Myocyte (in vitro differentiated cells): ENCODE data around the gene AGBL1. TPM values are rescaled to one million over a fixed set of nuclear protein-coding genes. Genes with fewer than 3 reads are reported as not detected.
"Not testable (repeated sequence)": the region's sequence is repeated elsewhere in the genome, so short reads cannot be mapped to it uniquely, and the experiment has no call there.

Source experiments
- DNase-seq: peaks from one replicate; pipeline ENCODE4 v3.0.0-alpha.2; 2012; ENCODE audit warnings: low read depth
- total RNA-seq: library from RNA; depleted of rRNA; stranded (reverse); fragments of >200 nt; gene quantifications from 2 replicates; pipeline ENCODE4 v1.2.3, GENCODE V29; 2014

The AGBL1 gene
- total RNA-seq, 1 donor from 2014 or later: 3.3 TPM

DNA sequence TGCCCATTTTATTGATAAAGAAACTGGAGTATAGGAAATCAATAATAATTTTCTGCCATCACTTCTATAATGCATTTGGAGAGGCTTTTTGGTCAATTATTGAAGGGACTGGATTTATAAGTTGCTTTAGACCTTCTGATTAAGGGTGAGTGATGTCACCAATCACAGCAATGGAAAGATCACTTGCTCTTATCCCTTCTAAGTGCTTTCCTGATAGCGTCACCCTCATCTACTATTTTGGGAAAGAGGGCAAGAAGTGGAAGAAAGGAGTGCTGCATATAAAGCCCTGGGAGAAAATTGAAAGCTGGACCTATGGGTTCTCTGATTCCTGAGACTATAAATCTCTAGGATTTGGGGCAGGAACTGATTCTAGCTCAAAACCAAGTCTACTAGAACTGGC, 771.3 kb downstream of the AGBL1 start:
- DNase-seq: no peak

GRCh38 chr15:86852741-86853140, 773.1 kb downstream of the AGBL1 start:
- DNase-seq: peak; percentile 18

DNA sequence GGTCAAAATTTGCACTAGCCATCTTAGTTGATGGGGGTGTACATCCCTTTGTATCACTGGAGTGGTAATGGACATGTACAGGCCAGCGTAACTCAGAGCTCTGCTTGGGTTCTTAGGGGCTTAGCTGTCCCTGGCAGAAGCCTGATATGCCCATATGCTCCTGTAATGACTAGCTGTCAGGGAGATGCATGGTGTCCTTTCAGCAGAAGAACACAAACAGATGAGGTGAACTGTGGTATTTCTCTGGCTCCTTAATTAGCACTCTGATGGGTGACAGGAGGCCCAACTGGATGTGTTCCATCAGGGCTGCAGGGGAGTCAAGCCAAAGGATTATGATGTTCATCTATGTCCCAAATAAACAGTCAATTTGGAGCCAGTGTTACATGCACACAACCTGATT, 774.5 kb downstream of the AGBL1 start:
- DNase-seq: no peak

- DNase-seq: peak; percentile 51
These were observed 775.9 kb downstream of the AGBL1 start for GRCh38 chr15:86855307-86856291.

DNA sequence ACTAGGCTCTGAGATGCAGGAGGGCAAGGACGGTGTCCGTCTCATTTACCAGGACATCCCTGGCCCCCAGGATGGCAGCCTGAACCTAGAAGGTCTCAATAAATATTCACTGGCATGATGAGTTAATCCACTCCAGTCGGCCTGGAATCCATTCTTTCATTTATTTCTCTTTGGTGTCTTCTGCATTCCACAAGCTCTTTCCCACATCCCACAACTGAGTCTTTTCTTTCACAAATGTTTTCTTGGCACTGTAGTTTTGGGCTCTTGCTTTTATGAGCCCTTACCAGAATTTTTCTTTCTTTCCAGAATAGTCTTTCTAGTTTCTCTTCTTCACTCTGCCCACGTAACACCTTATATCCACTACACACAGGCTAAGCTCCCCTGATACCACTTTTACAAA, 778.0 kb downstream of the AGBL1 start:
- DNase-seq: peak; percentile 34

GRCh38 chr15:86863226-86863915, 783.7 kb downstream of the AGBL1 start:
- peak; percentile 95 for DNase-seq

DNA sequence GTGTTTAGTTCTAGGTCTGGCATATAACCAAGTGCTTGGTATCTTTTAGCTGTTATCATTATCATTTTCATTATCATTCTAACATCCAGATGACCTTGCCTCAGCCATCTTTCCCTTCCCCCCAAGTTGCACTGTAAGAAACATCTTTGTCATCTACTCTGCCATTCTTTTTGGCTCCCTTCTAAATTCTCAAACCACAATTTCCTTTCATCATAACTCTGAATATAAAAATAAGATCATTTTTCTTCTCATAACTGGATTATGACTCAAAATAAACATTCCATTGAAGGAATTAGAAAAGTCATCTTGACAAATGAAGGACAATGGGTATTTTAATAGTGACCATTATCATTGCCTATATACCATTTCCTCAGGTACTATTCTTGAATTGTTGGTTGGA, 786.2 kb downstream of the AGBL1 start:
- peak; percentile 40 for DNase-seq

GRCh38 chr15:86870846-86871245, 791.2 kb downstream of the AGBL1 start:
- no peak for DNase-seq

- no peak for DNase-seq
These were observed 792.3 kb downstream of the AGBL1 start for GRCh38 chr15:86871964-86872363.

- DNase-seq: no peak
These were observed 793.1 kb downstream of the AGBL1 start for GRCh38 chr15:86872782-86873181.

GRCh38 chr15:86875067-86875466, 795.4 kb downstream of the AGBL1 start:
- DNase-seq: no peak

DNA sequence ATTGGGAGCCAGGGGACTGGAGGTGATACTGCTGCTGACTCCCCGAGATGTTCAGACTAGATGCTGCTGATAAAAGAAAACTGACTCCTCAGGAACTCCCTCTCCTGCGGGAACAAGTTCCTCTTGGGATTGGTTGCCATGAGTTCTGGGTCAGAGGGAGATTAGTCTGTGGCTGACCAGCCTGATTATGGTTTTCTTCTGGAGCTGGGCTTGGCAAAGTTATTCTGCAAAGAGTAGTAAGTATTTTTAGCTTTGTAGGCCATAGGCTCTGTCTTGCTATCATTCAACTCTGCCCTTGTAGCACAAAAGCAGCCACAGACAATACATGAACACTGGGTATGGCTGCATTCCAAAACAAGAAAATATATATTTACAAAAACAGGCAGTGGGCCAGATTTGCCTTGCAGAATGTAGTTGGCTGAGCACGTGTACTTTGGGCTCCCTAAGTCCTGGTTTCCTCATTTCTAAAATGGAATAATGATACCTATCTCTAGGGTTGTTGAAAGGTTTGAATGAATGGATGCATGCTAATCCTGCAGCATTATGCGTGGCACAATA, 796.8 kb downstream of the AGBL1 start:
- peak; percentile 91 for DNase-seq

DNA sequence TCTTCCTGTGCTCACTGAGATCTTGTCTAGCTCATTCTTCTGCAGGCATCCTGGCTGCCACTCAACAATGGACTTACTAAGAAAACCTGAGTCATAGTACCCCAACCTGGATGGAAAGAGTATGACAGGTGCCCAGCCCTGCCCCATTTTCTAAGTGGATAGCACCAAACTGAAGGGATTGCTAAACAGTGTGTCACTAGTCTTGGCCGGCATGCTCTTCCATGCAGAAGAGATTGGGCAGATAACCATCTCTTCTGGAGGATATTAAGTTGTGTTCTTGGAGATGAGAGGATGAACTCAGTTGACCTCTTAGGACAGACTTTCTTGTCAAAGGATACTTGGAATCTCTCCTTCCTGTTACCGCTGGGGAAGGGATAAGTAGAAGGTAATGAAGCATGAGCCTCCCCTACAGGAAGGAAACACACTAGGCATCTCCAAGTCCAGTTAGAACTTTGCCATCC, 797.5 kb downstream of the AGBL1 start:
- DNase-seq: peak; percentile 32

GRCh38 chr15:86878844-86879243, 799.2 kb downstream of the AGBL1 start:
- not testable (repeated sequence) for DNase-seq

DNA sequence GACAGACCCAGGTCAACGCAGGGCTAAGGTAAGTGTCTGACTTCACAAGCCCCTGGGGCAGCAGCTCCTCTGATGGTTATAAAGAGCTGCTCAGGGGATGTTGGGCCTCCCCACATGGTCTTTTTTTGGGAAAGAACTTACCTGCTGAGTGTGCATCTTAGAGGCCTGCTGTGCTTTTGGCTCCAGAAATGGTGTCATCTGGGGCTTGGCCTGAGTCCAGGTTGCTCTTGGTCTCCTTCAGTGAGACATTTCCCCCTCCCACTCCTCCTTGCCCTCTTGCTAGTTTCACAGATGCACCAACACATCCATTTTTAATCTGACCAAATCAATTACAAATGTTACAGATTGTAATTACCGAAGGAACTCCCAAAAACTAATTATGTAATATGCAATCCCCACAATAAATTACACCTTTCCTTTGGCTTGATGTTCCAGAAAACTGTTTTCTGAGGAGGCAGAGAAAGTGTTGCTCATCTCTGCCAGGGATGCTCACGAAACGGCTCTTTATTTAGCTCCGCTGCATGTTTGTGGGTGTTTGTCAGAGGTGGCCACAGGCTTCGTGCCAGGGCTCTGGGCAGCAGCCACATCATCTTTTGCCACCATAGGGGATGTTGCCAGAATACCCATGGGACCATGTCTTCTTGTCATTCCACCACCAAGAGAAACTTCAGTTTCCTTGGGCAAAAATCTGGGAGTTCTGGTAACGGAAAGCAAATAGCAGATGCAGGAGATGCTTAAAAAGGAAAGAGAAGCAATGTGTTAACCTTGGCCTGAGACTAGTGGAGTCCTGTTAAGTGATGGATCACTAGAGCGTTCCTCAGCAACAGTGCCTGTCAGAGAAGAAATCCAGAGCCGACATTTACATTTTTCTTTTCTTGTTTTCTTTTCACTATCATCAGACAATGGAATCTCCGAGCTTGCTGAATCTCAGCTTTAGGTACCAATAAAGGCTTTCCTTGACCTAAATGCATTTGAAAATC, 799.9 kb downstream of the AGBL1 start:
- DNase-seq: peak; percentile 87

DNA sequence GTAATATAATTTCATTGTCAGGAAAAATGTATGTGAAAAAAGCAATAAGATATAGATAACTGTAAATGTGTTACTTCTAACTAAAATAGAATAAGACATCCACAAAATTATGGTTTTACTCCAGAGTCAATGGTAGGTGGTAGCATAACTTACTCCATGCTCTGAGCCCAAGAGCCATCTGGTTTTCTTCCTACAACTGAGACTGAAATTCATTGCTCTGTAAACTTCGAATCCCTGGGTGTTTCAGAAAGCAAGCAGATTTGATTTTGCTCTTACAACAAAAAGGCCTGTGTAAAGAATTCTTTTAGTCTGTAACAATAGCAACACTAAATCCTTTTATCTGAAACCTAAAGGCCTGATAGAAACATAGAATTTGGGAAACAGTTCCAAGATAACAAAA, 805.9 kb downstream of the AGBL1 start:
- DNase-seq: no peak

GRCh38 chr15:86892774-86893449, 813.2 kb downstream of the AGBL1 start:
- DNase-seq: peak; percentile 34

GRCh38 chr15:86894269-86894668, 814.6 kb downstream of the AGBL1 start:
- DNase-seq: no peak

DNA sequence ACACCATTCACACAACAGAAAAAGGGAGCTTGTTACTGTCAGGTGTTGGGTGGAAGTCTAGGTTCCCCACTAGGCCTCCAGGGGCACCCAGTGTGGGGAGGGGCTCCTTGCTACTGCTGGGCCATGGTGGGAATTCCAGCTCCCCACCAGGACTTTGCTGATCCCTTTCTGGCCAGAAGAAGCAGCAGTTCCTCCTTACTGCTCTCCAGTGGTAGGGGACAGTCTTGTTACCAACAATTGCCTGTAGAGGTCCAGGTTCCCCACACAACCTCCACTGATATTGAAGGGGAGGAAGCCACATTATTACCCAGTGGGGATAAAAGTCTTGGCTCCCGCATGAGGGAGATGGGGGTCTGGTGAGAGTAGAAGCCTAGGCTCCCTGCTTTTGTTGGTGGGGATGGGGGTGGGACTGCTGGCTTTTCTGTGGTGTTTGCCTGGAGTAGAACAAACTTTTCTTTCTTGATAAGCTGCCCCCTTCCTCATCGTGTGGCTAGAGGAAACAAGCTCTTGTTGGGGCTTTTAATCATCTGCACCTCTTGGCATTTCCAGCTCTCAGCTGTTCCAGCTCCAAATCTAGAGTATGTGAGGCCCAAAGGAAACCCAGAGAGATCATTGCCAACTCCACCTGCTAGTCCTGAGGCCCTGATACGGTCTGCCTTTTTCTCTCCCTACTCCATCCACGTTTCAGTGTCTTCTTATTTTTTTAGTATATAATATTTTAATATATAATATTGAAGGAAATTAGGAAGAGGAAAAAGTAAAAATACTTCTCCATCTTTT, 824.2 kb downstream of the AGBL1 start:
- peak; percentile 11 for DNase-seq
